K562 (cell line): ENCODE results near the gene DSCAM.

Experiments
- HLTF ChIP-seq: fragments of 450-650 bp; IDR thresholded peaks from 2 replicates; pipeline ENCODE4 v1.6.1; 2016
- ILK ChIP-seq: fragments of 450-650 bp; IDR thresholded peaks from 2 replicates; pipeline ENCODE4 v1.6.1; 2016; ENCODE audit warnings: missing genetic modification characterization, low read depth, mild to moderate bottlenecking, missing compliant biosample characterization, moderate library complexity, borderline replicate concordance
- IRF9 ChIP-seq: fragments of 450-650 bp; IDR thresholded peaks from 2 replicates; pipeline ENCODE4 v1.6.1; 2016; ENCODE audit warnings: missing biosample characterization, missing genetic modification characterization
- MAX ChIP-seq: sonication (generic); formaldehyde crosslinking; IDR thresholded peaks from 2 replicates; pipeline ENCODE4 v1.9.0; 2022; ENCODE audit warnings: mild to moderate bottlenecking, missing genetic modification reagents
- NCOR1 ChIP-seq: fragments of 450-650 bp; IDR thresholded peaks from 2 replicates; pipeline ENCODE4 v1.6.1; 2016; ENCODE audit warnings: mild to moderate bottlenecking, moderate library complexity
- POLR2A ChIP-seq: fragments of 450-650 bp; conservative IDR thresholded peaks from 2 replicates; pipeline ENCODE4 v1.6.1; 2016
- TEAD2 ChIP-seq: fragments of 450-650 bp; IDR thresholded peaks from 2 replicates; pipeline ENCODE4 v1.6.1; 2016; ENCODE audit warnings: missing genetic modification characterization, control low read depth, missing compliant biosample characterization
- ZC3H11A ChIP-seq: IDR thresholded peaks from 2 replicates; pipeline ENCODE4 v1.6.1; 2012; ENCODE audit warnings: low read depth, low read length, improper control_type of control experiment
- ZNF408 ChIP-seq: fragments of 250-450 bp; sonication (Bioruptor Pico); IDR thresholded peaks from 2 replicates; pipeline ENCODE4 v1.4.0; 2020; ENCODE audit warnings: low read depth, mild to moderate bottlenecking, moderate library complexity
- TF ChIP-seq, protein P1 (sequence below), 3 experiments: IDR thresholded peaks in 2 of 3; conservative IDR thresholded peaks in 1 of 3; 2 replicates each; pipeline ENCODE4 v1.5.1; 2011 to 2012; ENCODE audit warnings: low read length in 3 of 3, mild to moderate bottlenecking in 3 of 3, control low read depth in 2 of 3, improper control_type of control experiment in 1 of 3, inconsistent platforms in 1 of 3, low read depth in 1 of 3, mixed read lengths in 1 of 3, moderate library complexity in 1 of 3; ENCODE audit not compliant: insufficient read depth in 2 of 3

GRCh38 chr21:40452548-40452947 lies 394.4 kb downstream of the DSCAM start:
- TF ChIP-seq NCOR1 = no peak
- no peak for TF ChIP-seq POLR2A
- TF ChIP-seq HLTF = no peak
- TF ChIP-seq ILK (tag) = no peak
- no peak for TF ChIP-seq MAX (CRISPR knock-in tag)
- TF ChIP-seq ZC3H11A = no peak
- no peak for TF ChIP-seq TEAD2 (tag)
- no peak for TF ChIP-seq IRF9
- TF ChIP-seq, protein P1, sequence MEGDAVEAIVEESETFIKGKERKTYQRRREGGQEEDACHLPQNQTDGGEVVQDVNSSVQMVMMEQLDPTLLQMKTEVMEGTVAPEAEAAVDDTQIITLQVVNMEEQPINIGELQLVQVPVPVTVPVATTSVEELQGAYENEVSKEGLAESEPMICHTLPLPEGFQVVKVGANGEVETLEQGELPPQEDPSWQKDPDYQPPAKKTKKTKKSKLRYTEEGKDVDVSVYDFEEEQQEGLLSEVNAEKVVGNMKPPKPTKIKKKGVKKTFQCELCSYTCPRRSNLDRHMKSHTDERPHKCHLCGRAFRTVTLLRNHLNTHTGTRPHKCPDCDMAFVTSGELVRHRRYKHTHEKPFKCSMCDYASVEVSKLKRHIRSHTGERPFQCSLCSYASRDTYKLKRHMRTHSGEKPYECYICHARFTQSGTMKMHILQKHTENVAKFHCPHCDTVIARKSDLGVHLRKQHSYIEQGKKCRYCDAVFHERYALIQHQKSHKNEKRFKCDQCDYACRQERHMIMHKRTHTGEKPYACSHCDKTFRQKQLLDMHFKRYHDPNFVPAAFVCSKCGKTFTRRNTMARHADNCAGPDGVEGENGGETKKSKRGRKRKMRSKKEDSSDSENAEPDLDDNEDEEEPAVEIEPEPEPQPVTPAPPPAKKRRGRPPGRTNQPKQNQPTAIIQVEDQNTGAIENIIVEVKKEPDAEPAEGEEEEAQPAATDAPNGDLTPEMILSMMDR (IDR thresholded peaks at IDR 0.05 in 2 of 3, conservative IDR thresholded peaks at IDR 0.05 in 1 of 3; ENCODE audit: insufficient read depth in 2 of 3, low read depth in 1 of 3, low read length in 3 of 3) = no peak
- no peak for TF ChIP-seq ZNF408 (CRISPR knock-in tag)
